Parathyroid adenoma (tissue), 2 donors: ENCODE measurements around the gene MAML1.

Experiments used
- H2AFZ ChIP-seq: fragments of 300-600 bp; sonication (generic); one replicate; pipeline ENCODE4 v1.7.0; 2017; ENCODE audit warnings: antibody characterized with exemption, mild to moderate bottlenecking
- H3K27ac ChIP-seq: fragments of 300-600 bp; sonication (generic); one replicate; pipeline ENCODE4 v1.7.0; 2017
- H3K27me3 ChIP-seq: fragments of 300-600 bp; sonication (generic); one replicate; pipeline ENCODE4 v1.7.0; 2017; ENCODE audit warnings: low read length; ENCODE audit not compliant: control insufficient read depth, insufficient read depth
- H3K36me3 ChIP-seq: fragments of 300-600 bp; sonication (generic); one replicate; pipeline ENCODE4 v1.7.0; 2017; ENCODE audit warnings: low read length; ENCODE audit not compliant: control insufficient read depth, insufficient read depth
- H3K4me1 ChIP-seq: fragments of 300-600 bp; sonication (generic); one replicate; pipeline ENCODE4 v1.7.0; 2017; ENCODE audit warnings: control low read depth
- H3K4me2 ChIP-seq: fragments of 300-600 bp; sonication (generic); one replicate; pipeline ENCODE4 v1.7.0; 2017; ENCODE audit warnings: low read length
- H3K4me3 ChIP-seq: fragments of 300-600 bp; sonication (generic); one replicate; pipeline ENCODE4 v1.7.0; 2017; ENCODE audit warnings: low read depth, low read length
- H3K79me2 ChIP-seq: fragments of 300-600 bp; sonication (generic); one replicate; pipeline ENCODE4 v1.7.0; 2017; ENCODE audit warnings: control low read depth
- H3K9ac ChIP-seq: fragments of 300-600 bp; sonication (generic); one replicate; pipeline ENCODE4 v1.7.0; 2017; ENCODE audit warnings: mild to moderate bottlenecking
- H3K9me3 ChIP-seq: fragments of 300-600 bp; sonication (generic); one replicate; pipeline ENCODE4 v1.7.0; 2017; ENCODE audit warnings: low read length; ENCODE audit not compliant: control insufficient read depth
- TF ChIP-seq, protein P1 (sequence below): fragments of 300-600 bp; sonication (generic); IDR thresholded peaks from one replicate; pipeline ENCODE4 v1.7.0; 2017; ENCODE audit warnings: antibody characterized with exemption, mild to moderate bottlenecking
- donor health status: primary hyperparathyroidism.

The MAML1 gene

DNA sequence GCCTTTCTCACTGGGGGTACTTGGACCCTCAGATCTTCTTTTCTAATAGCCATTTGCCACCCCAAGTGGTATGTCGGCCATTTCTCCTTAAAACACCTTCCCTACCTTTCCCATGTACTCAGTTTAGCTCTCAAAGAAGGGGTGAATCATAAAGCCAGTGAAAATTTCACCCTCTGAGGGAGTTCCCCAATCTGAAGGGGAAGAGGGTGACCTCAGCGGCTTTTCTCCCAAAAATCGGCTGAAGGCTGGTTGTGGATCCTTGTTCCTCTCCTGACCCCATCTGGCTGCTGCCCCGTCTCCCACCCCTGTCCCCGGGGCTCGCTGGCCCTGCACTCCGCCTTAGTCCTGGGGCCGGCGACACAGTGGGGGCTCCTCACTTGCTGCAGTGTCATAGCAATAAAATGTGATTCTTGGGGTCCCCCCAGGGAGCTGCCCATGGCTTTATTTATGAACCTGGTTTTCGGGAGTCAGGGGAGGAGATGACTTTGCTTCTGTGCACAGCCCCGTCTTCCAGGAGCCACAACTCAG, 43.9 kb downstream of the MAML1 start:
- H3K36me3 ChIP-seq, result no peaks in the 10 kb centered on the region
- H3K27me3 ChIP-seq, result no peaks in the 10 kb centered on the region
- no peaks in the 10 kb centered on the region for H3K9me3 ChIP-seq
- peaks cover 6% of the 10 kb centered on the region for H3K4me1 ChIP-seq
- no peak overlapping the region for H3K4me2 ChIP-seq
- no peak overlapping the region for H3K9ac ChIP-seq
- no peak overlapping the region for H3K4me3 ChIP-seq
- H3K27ac ChIP-seq, result no peak overlapping the region
- H2AFZ ChIP-seq, result no peak overlapping the region
- TF ChIP-seq, protein P1, sequence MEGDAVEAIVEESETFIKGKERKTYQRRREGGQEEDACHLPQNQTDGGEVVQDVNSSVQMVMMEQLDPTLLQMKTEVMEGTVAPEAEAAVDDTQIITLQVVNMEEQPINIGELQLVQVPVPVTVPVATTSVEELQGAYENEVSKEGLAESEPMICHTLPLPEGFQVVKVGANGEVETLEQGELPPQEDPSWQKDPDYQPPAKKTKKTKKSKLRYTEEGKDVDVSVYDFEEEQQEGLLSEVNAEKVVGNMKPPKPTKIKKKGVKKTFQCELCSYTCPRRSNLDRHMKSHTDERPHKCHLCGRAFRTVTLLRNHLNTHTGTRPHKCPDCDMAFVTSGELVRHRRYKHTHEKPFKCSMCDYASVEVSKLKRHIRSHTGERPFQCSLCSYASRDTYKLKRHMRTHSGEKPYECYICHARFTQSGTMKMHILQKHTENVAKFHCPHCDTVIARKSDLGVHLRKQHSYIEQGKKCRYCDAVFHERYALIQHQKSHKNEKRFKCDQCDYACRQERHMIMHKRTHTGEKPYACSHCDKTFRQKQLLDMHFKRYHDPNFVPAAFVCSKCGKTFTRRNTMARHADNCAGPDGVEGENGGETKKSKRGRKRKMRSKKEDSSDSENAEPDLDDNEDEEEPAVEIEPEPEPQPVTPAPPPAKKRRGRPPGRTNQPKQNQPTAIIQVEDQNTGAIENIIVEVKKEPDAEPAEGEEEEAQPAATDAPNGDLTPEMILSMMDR, result no peak
- H3K79me2 ChIP-seq, result peaks cover 24% of the 10 kb centered on the region

DNA sequence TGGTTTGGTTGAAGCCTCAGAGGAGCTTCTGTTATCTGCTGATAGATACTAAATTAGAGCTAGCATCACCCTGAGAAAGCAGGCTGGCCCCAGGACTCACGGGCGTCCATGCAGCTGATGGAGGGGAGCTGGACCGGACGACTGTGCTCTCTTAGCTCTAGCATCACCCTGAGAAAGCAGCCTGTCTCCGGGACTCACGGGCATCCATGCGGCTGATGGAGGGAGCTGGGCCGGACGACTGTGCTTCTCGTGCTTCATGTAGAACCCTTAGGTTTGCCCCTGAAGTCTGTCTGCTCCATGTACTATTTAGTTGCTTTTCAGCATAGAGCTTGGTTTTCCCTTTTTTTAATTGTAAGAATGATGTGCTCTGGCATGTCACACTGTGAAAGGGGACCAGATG, 44.8 kb downstream of the MAML1 start:
- Histone ChIP-seq H3K36me3 (no peaks in the 10 kb centered on the region), H3K4me3 (no peak overlapping the region), H3K9ac (no peak overlapping the region), H3K4me1 (peaks cover 6% of the 10 kb centered on the region), H3K4me2 (no peak overlapping the region), H3K79me2 (peaks cover 21% of the 10 kb centered on the region), H2AFZ (no peak overlapping the region), H3K9me3 (no peaks in the 10 kb centered on the region), H3K27me3 (no peaks in the 10 kb centered on the region), H3K27ac (no peak overlapping the region)
- TF ChIP-seq, protein P1, result no peak

DNA sequence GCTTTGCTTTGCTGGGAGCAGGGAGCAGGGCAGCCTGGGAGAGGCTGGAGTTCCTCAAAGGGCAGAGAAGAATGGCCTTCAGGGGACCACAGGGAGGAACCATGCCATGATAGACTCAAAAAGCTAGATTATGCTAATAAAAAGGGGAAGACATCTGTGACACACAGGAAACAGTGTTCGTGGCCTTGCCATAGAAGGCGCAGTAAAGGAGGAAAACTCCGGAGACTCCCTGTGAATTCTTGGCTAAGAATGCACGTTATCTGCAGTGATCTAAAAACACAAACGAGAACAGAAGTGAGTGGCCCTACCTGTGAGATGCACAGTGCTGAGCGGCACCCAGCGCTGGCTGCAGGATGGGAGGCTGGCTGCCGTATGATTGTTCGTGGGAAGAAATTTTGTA, 45.3 kb downstream of the MAML1 start:
- no peak overlapping the region for H3K9ac ChIP-seq
- H3K36me3 ChIP-seq, result no peaks in the 10 kb centered on the region
- H3K27ac ChIP-seq, result no peak overlapping the region
- peaks cover 6% of the 10 kb centered on the region for H3K4me1 ChIP-seq
- no peak overlapping the region for H3K4me2 ChIP-seq
- no peaks in the 10 kb centered on the region for H3K9me3 ChIP-seq
- H3K27me3 ChIP-seq, result no peaks in the 10 kb centered on the region
- no peak overlapping the region for H3K4me3 ChIP-seq
- TF ChIP-seq, protein P1, result no peak
- H3K79me2 ChIP-seq, result peaks cover 20% of the 10 kb centered on the region
- H2AFZ ChIP-seq, result no peak overlapping the region

DNA sequence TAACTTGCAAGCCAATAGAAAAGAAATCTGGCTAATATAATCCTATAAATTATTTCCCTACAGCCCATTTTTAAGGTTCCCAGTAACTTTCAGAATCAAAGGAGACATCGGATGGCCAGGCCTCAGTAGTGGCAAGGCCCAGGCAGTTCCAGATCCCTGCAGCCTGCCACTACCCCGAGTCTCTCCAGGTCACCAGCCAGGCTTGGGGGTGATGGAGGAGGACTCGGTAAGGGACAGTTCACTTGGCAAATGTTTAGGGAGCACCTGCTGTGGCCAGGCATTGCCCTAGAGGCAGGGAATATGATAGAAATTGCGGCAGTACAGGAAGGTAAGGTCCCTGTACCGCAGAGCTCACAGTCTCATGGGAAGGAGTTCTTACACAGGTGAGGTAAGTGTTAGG, 46.0 kb downstream of the MAML1 start:
- Histone ChIP-seq H3K27me3 (no peaks in the 10 kb centered on the region), H3K9ac (no peak overlapping the region), H3K36me3 (no peaks in the 10 kb centered on the region), H3K4me1 (peaks cover 6% of the 10 kb centered on the region), H3K4me3 (no peak overlapping the region), H3K79me2 (peaks cover 16% of the 10 kb centered on the region), H3K4me2 (no peak overlapping the region), H3K9me3 (no peaks in the 10 kb centered on the region), H3K27ac (no peak overlapping the region), H2AFZ (no peak overlapping the region)
- TF ChIP-seq, protein P1, result no peak

DNA sequence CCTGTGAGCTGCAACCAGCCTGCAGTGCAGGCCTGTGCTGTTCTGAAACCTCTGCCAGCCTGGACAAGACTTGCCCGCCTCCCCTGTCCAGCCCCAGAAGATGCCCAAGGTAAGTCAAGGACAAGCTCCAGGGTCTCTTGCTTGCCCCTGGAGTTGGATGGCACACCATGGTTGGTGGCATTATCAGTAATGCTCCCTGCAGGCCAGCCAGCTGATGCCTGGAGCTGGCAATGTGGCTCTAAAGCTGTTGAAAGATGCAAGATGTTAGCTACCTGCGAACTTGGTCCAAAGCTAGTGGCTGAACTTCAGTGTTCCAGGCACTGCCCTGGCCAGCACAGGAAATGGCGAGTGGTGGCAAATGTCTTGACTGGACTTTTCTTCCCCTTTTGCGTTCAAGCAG, 47.2 kb downstream of the MAML1 start:
- peaks cover 7% of the 10 kb centered on the region for H3K79me2 ChIP-seq
- no peaks in the 10 kb centered on the region for H3K36me3 ChIP-seq
- TF ChIP-seq, protein P1, result no peak
- no peak overlapping the region for H2AFZ ChIP-seq
- H3K27me3 ChIP-seq, result no peaks in the 10 kb centered on the region
- no peaks in the 10 kb centered on the region for H3K9me3 ChIP-seq
- peaks cover 6% of the 10 kb centered on the region for H3K4me1 ChIP-seq
- no peak overlapping the region for H3K27ac ChIP-seq
- H3K4me2 ChIP-seq, result no peak overlapping the region
- H3K4me3 ChIP-seq, result no peak overlapping the region
- no peak overlapping the region for H3K9ac ChIP-seq
